ENCODE data around the gene TACO1.

TACO1 gene

DNA sequence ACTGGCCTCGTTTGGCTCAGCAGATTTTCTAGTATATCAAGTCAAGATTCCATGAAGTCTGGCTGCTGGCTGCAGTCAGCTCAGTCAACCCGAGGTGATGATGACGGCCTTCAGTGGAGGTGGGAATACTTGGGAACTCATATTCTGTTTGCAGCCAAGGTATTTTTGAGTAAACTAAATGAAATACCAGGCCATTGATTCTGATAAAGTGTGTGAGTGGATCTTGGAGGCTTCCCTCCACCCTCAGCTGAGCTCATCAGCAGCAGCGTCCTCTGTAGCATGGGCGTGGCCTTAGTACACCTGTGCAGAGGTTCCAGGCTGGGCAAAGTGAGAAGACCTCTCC lies 22.0 kb upstream of the TACO1 start:
- H3K9ac ChIP-seq (ENCODE audit: low read length), result no peak overlapping the region
- H3K79me2 ChIP-seq (ENCODE audit: low read length), result peaks cover 25% of the 10 kb centered on the region
- no peak overlapping the region for H3K4me3 ChIP-seq (ENCODE audit: low read length)
- peaks cover 34% of the 10 kb centered on the region for H3K36me3 ChIP-seq (replicated peaks; ENCODE audit: low read depth, low read length)
- H3K4me2 ChIP-seq (ENCODE audit: low read length), result no peak overlapping the region
- no peaks in the 10 kb centered on the region for H3K9me3 ChIP-seq (ENCODE audit: insufficient read depth, low read length)
- no peak for TF ChIP-seq EZH2phosphoT487 (IDR thresholded peaks at IDR 0.05; ENCODE audit: low read depth)
- TF ChIP-seq, protein P1, sequence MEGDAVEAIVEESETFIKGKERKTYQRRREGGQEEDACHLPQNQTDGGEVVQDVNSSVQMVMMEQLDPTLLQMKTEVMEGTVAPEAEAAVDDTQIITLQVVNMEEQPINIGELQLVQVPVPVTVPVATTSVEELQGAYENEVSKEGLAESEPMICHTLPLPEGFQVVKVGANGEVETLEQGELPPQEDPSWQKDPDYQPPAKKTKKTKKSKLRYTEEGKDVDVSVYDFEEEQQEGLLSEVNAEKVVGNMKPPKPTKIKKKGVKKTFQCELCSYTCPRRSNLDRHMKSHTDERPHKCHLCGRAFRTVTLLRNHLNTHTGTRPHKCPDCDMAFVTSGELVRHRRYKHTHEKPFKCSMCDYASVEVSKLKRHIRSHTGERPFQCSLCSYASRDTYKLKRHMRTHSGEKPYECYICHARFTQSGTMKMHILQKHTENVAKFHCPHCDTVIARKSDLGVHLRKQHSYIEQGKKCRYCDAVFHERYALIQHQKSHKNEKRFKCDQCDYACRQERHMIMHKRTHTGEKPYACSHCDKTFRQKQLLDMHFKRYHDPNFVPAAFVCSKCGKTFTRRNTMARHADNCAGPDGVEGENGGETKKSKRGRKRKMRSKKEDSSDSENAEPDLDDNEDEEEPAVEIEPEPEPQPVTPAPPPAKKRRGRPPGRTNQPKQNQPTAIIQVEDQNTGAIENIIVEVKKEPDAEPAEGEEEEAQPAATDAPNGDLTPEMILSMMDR (IDR thresholded peaks at IDR 0.05; ENCODE audit: low read depth, low read length), result no peak
- no peak overlapping the region for H2AFZ ChIP-seq (ENCODE audit: low read depth, low read length)
- no peaks in the 10 kb centered on the region for H3K27me3 ChIP-seq (ENCODE audit: low read depth, low read length)
- H3K4me1 ChIP-seq (ENCODE audit: low read length), result no peaks in the 10 kb centered on the region
- no peak overlapping the region for H3K27ac ChIP-seq (ENCODE audit: low read length)
- H4K20me1 ChIP-seq (ENCODE audit: insufficient read depth, low read length), result peaks cover 22% of the 10 kb centered on the region

DNA sequence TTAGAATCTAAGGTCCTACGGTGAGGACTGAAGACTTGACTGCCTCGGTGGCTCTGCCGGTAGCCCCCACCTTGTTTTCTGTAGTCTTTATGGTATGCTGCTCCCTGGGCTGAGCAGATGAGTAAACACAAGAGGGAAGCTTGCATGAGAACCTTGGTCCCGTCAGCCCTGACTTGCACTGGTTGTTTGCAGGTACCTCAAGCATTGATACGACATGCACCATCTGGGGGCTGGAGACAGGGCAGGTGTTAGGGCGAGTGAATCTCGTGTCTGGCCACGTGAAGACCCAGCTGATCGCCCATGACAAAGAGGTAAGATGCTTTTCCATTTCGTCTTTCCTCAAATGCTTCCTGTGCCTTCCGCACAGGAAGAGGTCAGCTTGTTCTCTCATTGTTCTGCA lies 21.1 kb upstream of the TACO1 start:
- Histone ChIP-seq H2AFZ (ENCODE audit: low read depth, low read length) (no peak overlapping the region), H4K20me1 (ENCODE audit: insufficient read depth, low read length) (peaks cover 15% of the 10 kb centered on the region), H3K27me3 (ENCODE audit: low read depth, low read length) (no peaks in the 10 kb centered on the region), H3K4me2 (ENCODE audit: low read length) (no peak overlapping the region), H3K36me3 (replicated peaks; ENCODE audit: low read depth, low read length) (peaks cover 37% of the 10 kb centered on the region), H3K79me2 (ENCODE audit: low read length) (peaks cover 18% of the 10 kb centered on the region), H3K27ac (ENCODE audit: low read length) (no peak overlapping the region), H3K9me3 (ENCODE audit: insufficient read depth, low read length) (no peaks in the 10 kb centered on the region), H3K9ac (ENCODE audit: low read length) (no peak overlapping the region), H3K4me3 (ENCODE audit: low read length) (no peak overlapping the region), H3K4me1 (ENCODE audit: low read length) (no peaks in the 10 kb centered on the region)
- TF ChIP-seq, protein P1 (IDR thresholded peaks at IDR 0.05; ENCODE audit: low read depth, low read length), result no peak
- TF ChIP-seq EZH2phosphoT487 (IDR thresholded peaks at IDR 0.05; ENCODE audit: low read depth), result no peak

DNA sequence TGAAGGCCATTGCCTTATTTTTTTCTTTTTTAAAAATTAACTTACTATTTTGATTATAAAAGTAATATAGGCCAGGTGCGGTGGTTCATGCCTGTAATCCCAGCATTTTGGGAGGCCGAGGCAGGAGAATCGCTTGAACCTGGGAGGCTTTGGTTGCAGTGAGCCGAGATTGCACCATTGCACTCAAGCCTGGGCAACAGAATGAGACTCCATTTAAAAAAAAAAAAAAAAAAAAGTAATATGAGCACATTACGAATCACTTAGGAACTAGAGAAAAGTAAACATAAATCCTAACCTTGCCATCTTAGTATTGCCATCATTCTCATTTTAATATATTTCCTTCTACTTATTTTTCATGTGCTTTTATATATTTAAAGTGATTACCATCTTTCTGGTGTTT lies 12.9 kb upstream of the TACO1 start:
- Histone ChIP-seq H3K9ac (ENCODE audit: low read length) (no peak overlapping the region), H3K36me3 (replicated peaks; ENCODE audit: low read depth, low read length) (peaks cover 60% of the 10 kb centered on the region), H3K79me2 (ENCODE audit: low read length) (no peaks in the 10 kb centered on the region), H4K20me1 (ENCODE audit: insufficient read depth, low read length) (no peaks in the 10 kb centered on the region), H3K27me3 (ENCODE audit: low read depth, low read length) (no peaks in the 10 kb centered on the region), H2AFZ (ENCODE audit: low read depth, low read length) (no peak overlapping the region), H3K4me3 (ENCODE audit: low read length) (no peak overlapping the region), H3K9me3 (ENCODE audit: insufficient read depth, low read length) (no peaks in the 10 kb centered on the region), H3K27ac (ENCODE audit: low read length) (no peak overlapping the region), H3K4me2 (ENCODE audit: low read length) (no peak overlapping the region), H3K4me1 (ENCODE audit: low read length) (no peaks in the 10 kb centered on the region)
- TF ChIP-seq, protein P1 (IDR thresholded peaks at IDR 0.05; ENCODE audit: low read depth, low read length), result no peak
- no peak for TF ChIP-seq EZH2phosphoT487 (IDR thresholded peaks at IDR 0.05; ENCODE audit: low read depth)

DNA sequence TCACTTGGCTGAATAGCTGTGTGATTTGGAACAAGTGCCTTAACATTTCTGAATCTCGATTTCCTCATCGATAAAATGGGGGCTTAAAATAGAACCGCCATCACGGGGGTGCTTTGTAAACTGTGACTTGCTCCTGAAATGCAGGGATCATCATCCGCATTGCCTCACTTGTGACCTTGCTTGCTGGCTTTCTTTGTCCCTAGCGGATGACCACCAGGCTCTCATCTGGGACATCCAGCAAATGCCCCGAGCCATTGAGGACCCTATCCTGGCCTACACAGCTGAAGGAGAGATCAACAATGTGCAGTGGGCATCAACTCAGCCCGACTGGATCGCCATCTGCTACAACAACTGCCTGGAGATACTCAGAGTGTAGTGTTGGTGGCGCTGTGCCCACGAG lies 11.9 kb upstream of the TACO1 start:
- H3K79me2 ChIP-seq (ENCODE audit: low read length), result no peaks in the 10 kb centered on the region
- H3K27ac ChIP-seq (ENCODE audit: low read length), result no peak overlapping the region
- no peak overlapping the region for H3K4me3 ChIP-seq (ENCODE audit: low read length)
- peaks cover 57% of the 10 kb centered on the region for H3K36me3 ChIP-seq (replicated peaks; ENCODE audit: low read depth, low read length)
- no peak overlapping the region for H2AFZ ChIP-seq (ENCODE audit: low read depth, low read length)
- H3K9me3 ChIP-seq (ENCODE audit: insufficient read depth, low read length), result no peaks in the 10 kb centered on the region
- H3K4me1 ChIP-seq (ENCODE audit: low read length), result no peaks in the 10 kb centered on the region
- H3K9ac ChIP-seq (ENCODE audit: low read length), result no peak overlapping the region
- no peaks in the 10 kb centered on the region for H3K27me3 ChIP-seq (ENCODE audit: low read depth, low read length)
- no peaks in the 10 kb centered on the region for H4K20me1 ChIP-seq (ENCODE audit: insufficient read depth, low read length)
- TF ChIP-seq, protein P1 (IDR thresholded peaks at IDR 0.05; ENCODE audit: low read depth, low read length), result no peak
- TF ChIP-seq EZH2phosphoT487 (IDR thresholded peaks at IDR 0.05; ENCODE audit: low read depth), result no peak
- H3K4me2 ChIP-seq (ENCODE audit: low read length), result no peak overlapping the region
